HCT116 (cell line): ENCODE data around the gene PFN3.

Experiments
- CTCF ChIP-seq, 3 experiments: fragments of 200-600 bp in 1 of 3; sonication (generic) in 1 of 3; IDR thresholded peaks in 2 of 3; conservative IDR thresholded peaks in 1 of 3; 2 replicates each; pipeline ENCODE4 v1.5.1; 2012 to 2017; ENCODE audit warnings: low read depth in 2 of 3, low read length in 2 of 3, antibody characterized with exemption in 1 of 3, borderline replicate concordance in 1 of 3, control low read depth in 1 of 3, mild to moderate bottlenecking in 1 of 3, mixed read lengths in 1 of 3, mixed run types in 1 of 3, moderate library complexity in 1 of 3; ENCODE audit not compliant: insufficient read depth in 1 of 3
- POLR2A ChIP-seq: IDR thresholded peaks from 2 replicates; pipeline ENCODE4 v1.7.0; 2011; ENCODE audit warnings: borderline replicate concordance; ENCODE audit not compliant: insufficient read depth, insufficient read length; ENCODE audit errors: extremely low read depth
- RAD21 ChIP-seq: IDR thresholded peaks from 2 replicates; pipeline ENCODE4 v1.6.1; 2012; ENCODE audit warnings: low read depth, mild to moderate bottlenecking

DNA sequence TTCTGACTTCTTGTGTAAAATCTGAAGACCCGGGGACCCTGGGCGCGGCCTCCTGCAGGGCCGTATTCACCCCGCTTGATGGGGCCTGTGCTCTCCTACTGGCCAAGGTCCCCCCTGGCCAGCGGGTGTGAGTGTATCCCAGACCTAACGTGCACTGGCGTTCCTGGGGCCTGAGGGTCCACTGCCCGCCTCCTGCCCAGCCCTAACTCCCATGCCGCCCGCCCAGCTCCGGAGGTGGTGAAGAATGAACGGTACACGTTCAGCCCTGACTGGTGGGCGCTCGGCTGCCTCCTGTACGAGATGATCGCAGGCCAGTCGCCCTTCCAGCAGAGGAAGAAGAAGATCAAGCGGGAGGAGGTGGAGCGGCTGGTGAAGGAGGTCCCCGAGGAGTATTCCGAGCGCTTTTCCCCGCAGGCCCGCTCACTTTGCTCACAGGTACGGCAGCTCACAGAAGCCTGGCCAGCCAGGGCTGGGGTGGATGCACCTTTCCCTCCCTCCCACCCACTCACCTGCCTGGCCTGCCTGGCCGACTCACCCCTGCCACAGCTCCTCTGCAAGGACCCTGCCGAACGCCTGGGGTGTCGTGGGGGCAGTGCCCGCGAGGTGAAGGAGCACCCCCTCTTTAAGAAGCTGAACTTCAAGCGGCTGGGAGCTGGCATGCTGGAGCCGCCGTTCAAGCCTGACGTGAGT, 35.5 kb upstream of the PFN3 start:
- TF ChIP-seq CTCF (IDR thresholded peaks at IDR 0.05 in 2 of 3, conservative IDR thresholded peaks at IDR 0.05 in 1 of 3; ENCODE audit: borderline replicate concordance in 1 of 3, insufficient read depth in 1 of 3, low read depth in 2 of 3, low read length in 2 of 3) = no peak
- TF ChIP-seq POLR2A = no peak
- TF ChIP-seq RAD21 = no peak
